NOMO-1 treated with dmso at 0.1 percent for 144 hours (cell line): ENCODE measurements around the gene ITGAV.
A peak's percentile ranks its signal among the peaks of the same experiment; 100 is the strongest.
"Not testable (repeated sequence)": the region's sequence is repeated elsewhere in the genome, so short reads cannot be mapped to it uniquely, and the experiment has no call there.

Source experiments
- DNase-seq: peaks from one replicate; lab custom pipeline; 2025; ENCODE audit not compliant: unreplicated experiment; lab: John Stamatoyannopoulos, UW

Gene ITGAV

GRCh38 chr2:186589612-186590349 lies at the start of gene ITGAV:
TSS of gene ITGAV (plus strand) at chr2:186590056. CDS start at chr2:186590339, 283 bp downstream.
- peak; percentile 91 for DNase-seq

- DNase-seq, result no peak
Measured at GRCh38 chr2:186540941-186541340, 48.9 kb upstream of the ITGAV start.

GRCh38 chr2:186542002-186542401 lies 47.9 kb upstream of the ITGAV start:
- no peak for DNase-seq

- no peak for DNase-seq
Measured at GRCh38 chr2:186543561-186544131, 46.2 kb upstream of the ITGAV start.

- no peak for DNase-seq
Measured at GRCh38 chr2:186544255-186544675, 45.6 kb upstream of the ITGAV start.

GRCh38 chr2:186546846-186547245 lies 43.0 kb upstream of the ITGAV start:
- DNase-seq, result no peak

- DNase-seq, result no peak
Measured at GRCh38 chr2:186551323-186552050, 38.4 kb upstream of the ITGAV start.

GRCh38 chr2:186554429-186554828 lies 35.4 kb upstream of the ITGAV start:
- DNase-seq, result no peak

GRCh38 chr2:186554850-186555671 lies 34.8 kb upstream of the ITGAV start:
- no peak for DNase-seq

- no peak for DNase-seq
Measured at GRCh38 chr2:186558512-186559276, 31.2 kb upstream of the ITGAV start.

- no peak for DNase-seq
Measured at GRCh38 chr2:186559370-186559769, 30.5 kb upstream of the ITGAV start.

- no peak for DNase-seq
Measured at GRCh38 chr2:186559848-186560247, 30.0 kb upstream of the ITGAV start.

GRCh38 chr2:186560254-186560653 lies 29.6 kb upstream of the ITGAV start:
- no peak for DNase-seq

- no peak for DNase-seq
Measured at GRCh38 chr2:186561467-186562208, 28.2 kb upstream of the ITGAV start.

- DNase-seq, result no peak
Measured at GRCh38 chr2:186562209-186562578, 27.7 kb upstream of the ITGAV start.

- DNase-seq, result not testable (repeated sequence)
Measured at GRCh38 chr2:186568600-186568999, 21.3 kb upstream of the ITGAV start.

GRCh38 chr2:186569127-186569526 lies 20.7 kb upstream of the ITGAV start:
- not testable (repeated sequence) for DNase-seq

- DNase-seq, result no peak
Measured at GRCh38 chr2:186569897-186570296, 20.0 kb upstream of the ITGAV start.

GRCh38 chr2:186570604-186571003 lies 19.3 kb upstream of the ITGAV start:
- DNase-seq, result no peak

- no peak for DNase-seq
Measured at GRCh38 chr2:186572705-186573104, 17.2 kb upstream of the ITGAV start.
